ENCODE results near the gene ANKRD2. TPM values are rescaled to one million over a fixed set of nuclear protein-coding genes. Genes with fewer than 3 reads are reported as not detected.
"Not testable (repeated sequence)": the region's sequence is repeated elsewhere in the genome, so short reads cannot be mapped to it uniquely, and the experiment has no call there.

ANKRD2 gene
- total RNA-seq, 4 donors from 2014 or later: 2.7 TPM; not detected in 3

DNA sequence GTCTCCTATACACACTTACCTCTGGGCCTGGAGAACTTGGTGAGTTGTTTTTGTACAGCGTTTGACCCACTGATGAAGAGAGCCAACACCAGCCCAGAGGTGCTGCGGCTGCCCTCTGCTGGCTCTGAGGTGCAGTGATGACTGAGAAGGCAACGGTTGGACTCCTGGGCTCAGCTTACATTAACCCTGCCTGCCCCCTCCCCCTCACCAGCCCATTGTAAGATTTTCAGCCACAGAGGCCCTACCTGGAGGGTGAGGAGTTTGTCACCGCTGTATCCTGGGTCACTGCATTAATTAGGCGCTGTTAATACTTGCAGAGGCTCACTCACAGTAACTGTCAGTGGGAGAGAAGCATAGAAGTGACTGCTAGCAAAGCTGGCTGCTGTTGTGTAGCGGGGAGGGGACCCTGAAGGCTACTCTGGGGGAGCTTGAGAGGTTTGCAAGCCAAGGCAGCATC, 19.0 kb upstream of the ANKRD2 start:
- DNase-seq (ENCODE audit: low spot score): no peak
- ATAC-seq (ENCODE audit: low FRiP score): peak; percentile 92
- TF ChIP-seq, protein P1, sequence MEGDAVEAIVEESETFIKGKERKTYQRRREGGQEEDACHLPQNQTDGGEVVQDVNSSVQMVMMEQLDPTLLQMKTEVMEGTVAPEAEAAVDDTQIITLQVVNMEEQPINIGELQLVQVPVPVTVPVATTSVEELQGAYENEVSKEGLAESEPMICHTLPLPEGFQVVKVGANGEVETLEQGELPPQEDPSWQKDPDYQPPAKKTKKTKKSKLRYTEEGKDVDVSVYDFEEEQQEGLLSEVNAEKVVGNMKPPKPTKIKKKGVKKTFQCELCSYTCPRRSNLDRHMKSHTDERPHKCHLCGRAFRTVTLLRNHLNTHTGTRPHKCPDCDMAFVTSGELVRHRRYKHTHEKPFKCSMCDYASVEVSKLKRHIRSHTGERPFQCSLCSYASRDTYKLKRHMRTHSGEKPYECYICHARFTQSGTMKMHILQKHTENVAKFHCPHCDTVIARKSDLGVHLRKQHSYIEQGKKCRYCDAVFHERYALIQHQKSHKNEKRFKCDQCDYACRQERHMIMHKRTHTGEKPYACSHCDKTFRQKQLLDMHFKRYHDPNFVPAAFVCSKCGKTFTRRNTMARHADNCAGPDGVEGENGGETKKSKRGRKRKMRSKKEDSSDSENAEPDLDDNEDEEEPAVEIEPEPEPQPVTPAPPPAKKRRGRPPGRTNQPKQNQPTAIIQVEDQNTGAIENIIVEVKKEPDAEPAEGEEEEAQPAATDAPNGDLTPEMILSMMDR (IDR thresholded peaks at IDR 0.05): peak in 1 of 3 donors; percentile 22

DNA sequence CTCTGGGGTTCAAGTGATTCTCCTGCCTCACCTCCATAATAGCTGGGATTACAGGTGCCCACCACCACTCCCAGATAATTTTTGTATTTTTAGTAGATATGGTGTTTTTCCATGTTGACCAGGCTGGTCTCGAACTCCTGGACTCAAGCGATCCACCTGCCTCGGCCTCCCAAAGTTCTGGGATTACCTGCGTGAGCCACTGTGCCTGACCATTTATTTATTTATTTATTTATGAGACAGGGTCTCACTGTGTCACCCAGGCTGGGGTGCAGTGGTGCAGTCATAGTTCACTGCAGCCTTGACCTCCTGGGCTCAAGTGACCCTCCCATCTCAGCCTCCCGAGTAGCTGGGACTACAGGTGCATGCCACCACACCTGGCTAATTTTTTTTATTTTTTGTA, 18.2 kb upstream of the ANKRD2 start:
- ATAC-seq (ENCODE audit: low FRiP score); DNase-seq (ENCODE audit: low spot score): not testable (repeated sequence)

DNA sequence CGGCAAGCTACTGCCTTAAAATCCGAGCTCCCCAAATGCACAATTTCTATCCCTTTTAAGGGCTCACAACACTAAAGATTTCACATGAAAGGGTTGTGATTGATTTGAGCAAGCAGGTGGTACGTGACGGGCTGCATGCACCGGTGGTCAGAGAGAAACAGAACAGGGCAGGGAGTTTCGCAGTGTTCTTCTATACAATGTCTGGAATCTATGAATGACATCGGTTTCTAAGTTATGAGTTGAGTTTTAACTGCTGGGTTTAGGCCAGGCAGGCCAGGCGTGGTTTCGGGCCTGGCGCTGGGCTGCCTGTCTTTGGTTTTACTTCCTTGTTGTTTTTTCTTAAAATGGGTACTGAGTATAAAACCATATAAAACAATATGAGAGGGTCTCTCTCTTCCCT, 17.0 kb upstream of the ANKRD2 start:
- not testable (repeated sequence) for ATAC-seq (ENCODE audit: low FRiP score); DNase-seq (ENCODE audit: low spot score)

DNA sequence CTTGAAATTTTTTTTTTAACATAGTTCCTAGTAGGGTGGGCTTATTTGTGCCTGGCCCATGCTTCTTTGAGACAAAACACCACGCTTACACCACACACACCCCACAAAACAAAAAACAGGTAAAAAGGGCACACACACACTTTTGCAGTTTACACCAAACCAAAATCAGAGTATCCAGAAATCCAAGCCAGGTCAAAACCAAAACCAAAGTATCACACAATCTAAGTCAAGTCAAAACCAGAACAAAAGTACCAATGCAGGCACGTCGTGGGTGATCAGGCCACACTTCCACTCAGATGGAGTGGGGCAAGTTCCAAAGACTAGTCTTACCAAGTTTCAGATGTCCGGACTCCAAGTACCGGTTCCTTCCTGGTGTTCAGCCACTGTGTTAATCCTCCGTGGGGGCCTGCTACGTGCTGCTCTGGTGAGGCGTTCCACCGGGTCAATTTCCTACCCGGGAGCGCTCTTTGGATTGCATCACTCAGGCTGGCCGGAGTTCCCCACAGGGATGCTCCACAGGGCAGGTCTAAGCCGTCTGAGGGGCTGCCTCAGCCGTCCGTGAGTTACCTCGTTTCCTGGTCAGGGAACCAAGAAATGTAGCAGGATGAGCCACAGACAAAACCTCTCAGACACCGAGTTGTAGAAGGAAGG, 11.7 kb upstream of the ANKRD2 start:
- DNase-seq (ENCODE audit: low spot score); ATAC-seq (ENCODE audit: low FRiP score): not testable (repeated sequence)

DNA sequence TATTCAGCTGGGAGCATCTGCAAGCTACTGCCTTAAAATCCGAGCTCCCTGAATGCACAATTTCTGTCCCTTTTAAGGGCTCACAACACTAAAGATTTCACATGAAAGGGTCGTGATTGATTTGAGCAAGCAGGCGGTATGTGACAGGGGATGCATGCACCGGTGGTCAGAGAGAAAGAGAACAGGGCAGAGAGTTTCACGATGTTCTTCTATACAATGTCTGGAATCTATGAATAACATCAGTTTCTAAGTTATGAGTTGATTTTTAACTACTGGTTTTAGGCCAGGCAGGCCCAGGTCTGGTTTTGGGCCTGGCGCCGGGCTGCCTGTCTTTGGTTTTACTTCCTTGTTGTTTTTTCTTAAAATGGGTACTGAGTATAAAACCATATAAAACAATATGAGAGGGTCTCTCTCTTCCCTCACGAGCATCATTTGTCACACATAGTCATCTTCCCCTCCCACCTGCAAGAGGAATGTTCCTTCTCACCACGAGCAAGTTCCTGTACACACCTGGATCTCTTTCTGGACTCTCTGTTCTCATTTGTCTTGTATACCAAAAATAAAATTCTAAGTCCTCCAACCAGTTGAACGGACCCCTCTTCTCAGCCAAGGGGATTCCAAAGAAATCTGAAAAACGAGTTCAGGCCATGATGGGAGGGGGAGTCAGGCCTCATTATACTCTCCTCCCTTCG, 11.0 kb upstream of the ANKRD2 start:
- ATAC-seq (ENCODE audit: low FRiP score); DNase-seq (ENCODE audit: low spot score): not testable (repeated sequence)

DNA sequence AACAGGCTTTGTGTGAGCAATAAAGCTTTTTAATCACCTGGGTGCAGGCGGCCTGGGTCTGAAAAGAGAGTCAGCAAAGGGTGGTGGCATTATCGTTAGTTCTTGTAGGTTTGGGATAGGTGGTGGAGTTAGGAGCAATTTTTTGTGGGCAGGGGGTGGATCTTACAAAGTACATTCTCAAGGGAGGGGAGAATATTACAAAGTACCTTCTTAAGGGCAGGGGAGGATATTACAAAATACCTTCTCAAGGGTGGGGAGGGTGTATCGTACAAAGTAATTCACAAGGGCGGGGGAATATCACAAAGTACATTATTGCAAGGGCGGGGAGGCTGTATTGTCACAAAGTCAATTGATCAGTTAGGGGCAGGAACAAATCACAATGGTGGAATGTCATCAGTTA, 10.2 kb upstream of the ANKRD2 start:
- DNase-seq (ENCODE audit: low spot score); ATAC-seq (ENCODE audit: low FRiP score): not testable (repeated sequence)

DNA sequence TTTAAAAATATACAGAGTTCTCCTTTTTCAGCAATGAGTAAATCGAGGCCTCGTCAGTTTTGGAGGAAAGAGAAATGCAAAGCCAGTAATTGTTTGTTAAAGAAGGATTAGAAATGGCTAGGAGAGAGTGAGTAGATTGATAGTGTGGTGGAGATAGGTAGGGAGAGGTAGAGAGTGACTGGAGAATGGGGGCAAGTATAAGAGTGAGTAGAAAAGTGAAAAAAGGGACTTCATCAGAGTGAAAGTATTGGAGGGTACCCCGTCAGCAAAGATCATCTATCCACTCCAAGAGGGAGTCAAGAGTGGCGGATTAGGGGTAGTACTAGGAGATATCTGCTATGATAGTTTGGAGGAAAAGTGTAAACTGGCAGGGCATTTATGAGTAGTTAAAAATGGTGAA, 9.2 kb upstream of the ANKRD2 start:
- TF ChIP-seq, protein P1 (IDR thresholded peaks at IDR 0.05): no peak

DNA sequence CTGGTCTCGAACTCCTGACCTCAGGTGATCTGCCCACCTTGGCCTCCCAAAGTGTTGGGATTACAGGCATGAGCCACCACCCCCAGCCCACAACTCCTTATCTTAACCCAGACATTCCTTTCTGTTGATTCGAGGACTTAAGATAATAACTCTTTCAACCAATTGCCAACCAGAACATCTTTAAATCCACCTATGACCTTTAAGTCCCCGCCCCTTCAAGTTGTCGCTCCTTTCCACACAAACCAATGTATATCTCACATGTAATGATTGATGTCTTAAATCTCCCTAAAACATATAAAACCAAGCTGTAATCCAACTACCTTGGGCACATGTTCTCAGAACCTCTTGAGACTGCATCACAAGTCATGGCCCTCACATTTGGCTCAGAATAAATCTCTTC, 7.8 kb upstream of the ANKRD2 start:
- DNase-seq (ENCODE audit: low spot score) (no peak), ATAC-seq (ENCODE audit: low FRiP score) (no peak)
- TF ChIP-seq, protein P1 (IDR thresholded peaks at IDR 0.05): no peak

More for the DNA sequence above, 9.2 kb upstream of the ANKRD2 start:
- ATAC-seq (ENCODE audit: low FRiP score): no peak
- DNase-seq (ENCODE audit: low spot score): no peak

DNA sequence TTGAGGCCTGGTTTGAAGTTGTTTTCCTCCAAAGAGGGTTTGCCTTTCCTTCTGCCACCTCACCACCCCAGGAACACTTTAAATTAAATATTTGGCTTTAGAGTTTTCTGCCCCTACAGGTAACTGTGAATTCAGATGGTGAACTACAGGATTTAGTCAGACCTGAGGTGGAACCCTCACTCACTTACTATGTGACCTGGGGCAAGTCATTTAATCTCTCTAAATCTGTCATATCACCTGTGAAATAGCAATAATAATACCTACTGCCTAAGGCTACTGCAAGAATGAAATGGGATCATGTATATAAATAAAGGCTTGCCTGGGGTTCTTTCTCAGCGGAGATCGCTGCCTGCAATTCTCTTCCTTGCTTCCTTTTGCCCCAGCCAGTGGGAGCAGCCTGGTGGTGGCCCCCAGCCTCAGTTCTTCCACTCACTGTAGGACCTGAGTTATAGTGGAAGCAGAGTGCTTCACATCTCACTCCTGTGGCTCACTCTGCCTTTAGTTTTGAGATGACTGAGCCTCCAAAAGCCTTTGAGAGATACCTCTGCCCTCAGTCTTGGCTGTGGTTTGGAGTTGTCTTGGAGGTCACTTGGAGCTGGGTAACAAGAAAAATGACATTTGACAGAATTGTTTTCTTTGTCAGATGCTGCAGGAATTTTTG, 6.1 kb upstream of the ANKRD2 start:
- DNase-seq (ENCODE audit: low spot score) (no peak), ATAC-seq (ENCODE audit: low FRiP score) (no peak)
- TF ChIP-seq, protein P1 (IDR thresholded peaks at IDR 0.05): no peak
